ENCODE results near the gene C10orf90.

C10orf90 gene

GRCh38 chr10:126640401-126640800 is 30.1 kb downstream of the C10orf90 start:
- H3K27ac ChIP-seq (ENCODE audit: extremely low read depth, low read depth, low read length): no peak overlapping the region
- no peaks in the 10 kb centered on the region for H3K9me3 ChIP-seq (ENCODE audit: control insufficient read depth, insufficient read depth, low read depth, low read length)
- no peak overlapping the region for H3K4me3 ChIP-seq (ENCODE audit: low read depth, low read length)
- ChIA-PET POLR2A (no interaction called here), CTCF (no interaction called here)
- TF ChIP-seq MZF1 (tag by site-specific recombination; IDR thresholded peaks at IDR 0.05; ENCODE audit: borderline replicate concordance) (no peak), ZNF501 (tag by site-specific recombination; IDR thresholded peaks at IDR 0.05) (no peak), ZIC2 (tag by site-specific recombination; IDR thresholded peaks at IDR 0.05) (peak; percentile 5; the same call in 1 of the 2 replicates)
- H3K4me1 ChIP-seq (ENCODE audit: control insufficient read depth, insufficient read depth, low read length): no peaks in the 10 kb centered on the region
- no peaks in the 10 kb centered on the region for H3K36me3 ChIP-seq (ENCODE audit: control insufficient read depth in 2 of 2, insufficient read depth in 1 of 2, low read length in 2 of 2)

GRCh38 chr10:126639084-126639483 is 31.4 kb downstream of the C10orf90 start:
- Histone ChIP-seq H3K4me1 (ENCODE audit: control insufficient read depth, insufficient read depth, low read length) (peaks cover 8% of the 10 kb centered on the region; the same call in 1 of the 2 replicates), H3K36me3 (ENCODE audit: control insufficient read depth in 2 of 2, insufficient read depth in 1 of 2, low read length in 2 of 2) (no peaks in the 10 kb centered on the region), H3K27ac (ENCODE audit: extremely low read depth, low read depth, low read length) (no peak overlapping the region), H3K4me3 (ENCODE audit: low read depth, low read length) (no peak overlapping the region), H3K9me3 (ENCODE audit: control insufficient read depth, insufficient read depth, low read depth, low read length) (no peaks in the 10 kb centered on the region)
- POLR2A ChIA-PET: no interaction called here
- TF ChIP-seq ZFP3 (tag by site-specific recombination; IDR thresholded peaks at IDR 0.05; ENCODE audit: low read depth): no peak
- no peak for TF ChIP-seq ZNF701 (tag by site-specific recombination; IDR thresholded peaks at IDR 0.05)
- no peak for TF ChIP-seq AEBP2 (tag by site-specific recombination; IDR thresholded peaks at IDR 0.05; ENCODE audit: borderline replicate concordance)
- no peak for TF ChIP-seq ZNF426 (tag by site-specific recombination; IDR thresholded peaks at IDR 0.05)
- TF ChIP-seq ZNF335 (tag by site-specific recombination; conservative IDR thresholded peaks at IDR 0.05): no peak
- no peak for TF ChIP-seq ZFP69B (tag by site-specific recombination; IDR thresholded peaks at IDR 0.05)
- no peak for TF ChIP-seq ZNF132 (tag by site-specific recombination; IDR thresholded peaks at IDR 0.05; ENCODE audit: borderline replicate concordance)
- TF ChIP-seq ZNF621 (tag by site-specific recombination; IDR thresholded peaks at IDR 0.05): no peak
- no peak for TF ChIP-seq TCF7L2 (IDR thresholded peaks at IDR 0.05; ENCODE audit: borderline replicate concordance, low read depth, low read length)
- TF ChIP-seq ZNF155 (tag by site-specific recombination; IDR thresholded peaks at IDR 0.05): no peak
- no peak for TF ChIP-seq ZNF280D (tag by site-specific recombination; IDR thresholded peaks at IDR 0.05)
- no peak for TF ChIP-seq ZNF776 (tag by site-specific recombination; IDR thresholded peaks at IDR 0.05; ENCODE audit: borderline replicate concordance)
- TF ChIP-seq ZNF19 (tag by site-specific recombination; IDR thresholded peaks at IDR 0.05; ENCODE audit: low read depth): no peak
- TF ChIP-seq GLI4 (tag by site-specific recombination; IDR thresholded peaks at IDR 0.05): no peak
- no peak for TF ChIP-seq SETDB1 (IDR thresholded peaks at IDR 0.05; ENCODE audit: insufficient read length, low read length)
- no peak for TF ChIP-seq ZNF623 (tag by site-specific recombination; IDR thresholded peaks at IDR 0.05)
- TF ChIP-seq SP2 (tag by site-specific recombination; IDR thresholded peaks at IDR 0.05): no peak
- no peak for TF ChIP-seq RBAK (tag by site-specific recombination; IDR thresholded peaks at IDR 0.05)
- TF ChIP-seq ZNF600 (tag by site-specific recombination; IDR thresholded peaks at IDR 0.05): no peak
- TF ChIP-seq ZNF560 (tag by site-specific recombination; IDR thresholded peaks at IDR 0.05; ENCODE audit: borderline replicate concordance): no peak
- CTCF ChIA-PET: interaction anchor here (0.8 kb wide), 1 partner anchor 193 kb away, joined by 3 read pairs; no protein-coding TSS in a partner anchor

Measured in HEK293 (cell line).